ENCODE measurements around the gene SEMA6B.

DNA sequence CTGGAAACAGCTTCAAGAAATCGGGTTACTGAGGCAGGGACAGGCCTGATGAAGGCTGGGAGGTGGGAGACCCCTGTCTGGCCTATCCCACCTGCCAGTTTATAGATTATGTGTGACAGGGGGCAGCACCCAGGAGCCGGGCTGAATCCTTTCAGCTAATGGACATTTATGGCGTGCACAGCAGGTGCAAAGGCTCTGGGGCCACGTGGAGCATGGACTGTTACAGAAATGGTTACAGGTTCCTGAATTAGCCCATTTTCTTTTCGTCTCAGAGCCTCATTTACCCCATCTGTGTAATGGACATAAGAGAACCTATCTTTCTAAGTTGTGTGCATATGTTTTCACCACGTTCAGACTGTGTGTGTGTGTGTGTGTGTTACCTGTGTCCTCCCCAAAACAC is 45.4 kb upstream of the SEMA6B start:
- no peak for TF ChIP-seq POLR2AphosphoS5 (IDR thresholded peaks at IDR 0.05)
- TF ChIP-seq, protein P1, sequence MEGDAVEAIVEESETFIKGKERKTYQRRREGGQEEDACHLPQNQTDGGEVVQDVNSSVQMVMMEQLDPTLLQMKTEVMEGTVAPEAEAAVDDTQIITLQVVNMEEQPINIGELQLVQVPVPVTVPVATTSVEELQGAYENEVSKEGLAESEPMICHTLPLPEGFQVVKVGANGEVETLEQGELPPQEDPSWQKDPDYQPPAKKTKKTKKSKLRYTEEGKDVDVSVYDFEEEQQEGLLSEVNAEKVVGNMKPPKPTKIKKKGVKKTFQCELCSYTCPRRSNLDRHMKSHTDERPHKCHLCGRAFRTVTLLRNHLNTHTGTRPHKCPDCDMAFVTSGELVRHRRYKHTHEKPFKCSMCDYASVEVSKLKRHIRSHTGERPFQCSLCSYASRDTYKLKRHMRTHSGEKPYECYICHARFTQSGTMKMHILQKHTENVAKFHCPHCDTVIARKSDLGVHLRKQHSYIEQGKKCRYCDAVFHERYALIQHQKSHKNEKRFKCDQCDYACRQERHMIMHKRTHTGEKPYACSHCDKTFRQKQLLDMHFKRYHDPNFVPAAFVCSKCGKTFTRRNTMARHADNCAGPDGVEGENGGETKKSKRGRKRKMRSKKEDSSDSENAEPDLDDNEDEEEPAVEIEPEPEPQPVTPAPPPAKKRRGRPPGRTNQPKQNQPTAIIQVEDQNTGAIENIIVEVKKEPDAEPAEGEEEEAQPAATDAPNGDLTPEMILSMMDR (IDR thresholded peaks at IDR 0.05) = no peak
- TF ChIP-seq POLR2A (IDR thresholded peaks at IDR 0.05) = no peak
